IMR-90 (cell line): ENCODE results near the gene ELOVL2. TPM values are rescaled to one million over a fixed set of nuclear protein-coding genes. Genes with fewer than 3 reads are reported as not detected.

Experiments
- ATAC-seq: fragments of 200-7000 bp; cut with Tn5 transposase; 2 replicates; pipeline ENCODE4 v1.9.1; 2020; ENCODE audit warnings: low read depth, mild to moderate bottlenecking, moderate library complexity
- BruUV-seq: library from RNA; stranded (reverse); fragments of 400-500 nt; replicated peaks from 2 replicates; lab custom pipeline; 2021; lab: Mats Ljungman, UMichigan
- CTCF ChIA-PET: fragments of 300-600 bp; formaldehyde crosslinking; extraction: SDS; loops from one replicate; lab custom pipeline; 2021; ENCODE audit warnings: antibody characterized with exemption; lab: Yijun Ruan, JAX
- POLR2A ChIA-PET: fragments of 300-600 bp; sonication (Branson Sonifier 250); formaldehyde crosslinking; loops from one replicate; lab custom pipeline; 2022; ENCODE audit warnings: antibody characterized with exemption; ENCODE audit not compliant: unreplicated experiment; lab: Charles Lee
- DNase-seq: peaks from one replicate; pipeline ENCODE4 v3.0.0; 2013
- H2AFZ ChIP-seq: replicated peaks from 2 replicates; pipeline ENCODE3; 2013; ENCODE audit warnings: low read length, mild to moderate bottlenecking; ENCODE audit not compliant: poor library complexity
- H2AK5ac ChIP-seq: 2 replicates; pipeline ENCODE4 v1.6.1; 2013; ENCODE audit warnings: low read depth, low read length, inconsistent platforms
- H2AK9ac ChIP-seq: replicated peaks from 2 replicates; pipeline ENCODE3; 2013; ENCODE audit warnings: mild to moderate bottlenecking, low read depth, low read length, moderate library complexity; ENCODE audit not compliant: poor library complexity
- H2BK120ac ChIP-seq: 2 replicates; pipeline ENCODE4 v1.6.1; 2013; ENCODE audit warnings: low read depth, low read length, inconsistent platforms
- H2BK15ac ChIP-seq: 3 replicates; pipeline ENCODE4 v1.6.1; 2013; ENCODE audit warnings: low read depth, low read length, inconsistent platforms
- H2BK20ac ChIP-seq: 2 replicates; pipeline ENCODE4 v1.6.1; 2013; ENCODE audit warnings: low read depth, mild to moderate bottlenecking, inconsistent platforms, low read length, moderate library complexity
- H2BK5ac ChIP-seq: 2 replicates; pipeline ENCODE4 v1.6.1; 2013; ENCODE audit warnings: mild to moderate bottlenecking, low read depth, low read length, inconsistent platforms; ENCODE audit not compliant: poor library complexity, severe bottlenecking
- H3K14ac ChIP-seq: replicated peaks from 2 replicates; pipeline ENCODE4 v1.6.1; 2013; ENCODE audit warnings: low read depth, low read length, inconsistent platforms
- H3K18ac ChIP-seq: 2 replicates; pipeline ENCODE4 v1.6.1; 2013; ENCODE audit warnings: low read depth, low read length, control low read depth
- H3K23ac ChIP-seq: 2 replicates; pipeline ENCODE4 v1.6.1; 2013; ENCODE audit warnings: low read depth, low read length, inconsistent platforms
- H3K27ac ChIP-seq: 2 replicates; pipeline ENCODE4 v1.5.1; 2013; ENCODE audit warnings: mild to moderate bottlenecking, control low read depth, low read length; ENCODE audit not compliant: insufficient read depth
- H3K27me3 ChIP-seq: 2 replicates; pipeline ENCODE4 v1.6.1; 2013; ENCODE audit warnings: low read length; ENCODE audit not compliant: control insufficient read depth, insufficient read depth
- H3K36me3 ChIP-seq: 2 replicates; pipeline ENCODE4 v1.6.1; 2013; ENCODE audit warnings: low read length, mixed read lengths; ENCODE audit not compliant: control insufficient read depth, insufficient read depth
- H3K4ac ChIP-seq: 2 replicates; pipeline ENCODE4 v1.6.1; 2013; ENCODE audit warnings: low read depth, low read length, inconsistent platforms
- H3K4me1 ChIP-seq: 2 replicates; pipeline ENCODE4 v1.6.1; 2013; ENCODE audit warnings: low read length, mixed read lengths; ENCODE audit not compliant: control insufficient read depth, insufficient read depth
- H3K4me2 ChIP-seq: 2 replicates; pipeline ENCODE4 v1.6.1; 2013; ENCODE audit warnings: low read depth, mild to moderate bottlenecking, control low read depth, low read length, moderate library complexity
- H3K4me3 ChIP-seq: 2 replicates; pipeline ENCODE4 v1.5.1; 2013; ENCODE audit warnings: low read depth, mild to moderate bottlenecking, control low read depth, low read length, moderate library complexity; ENCODE audit not compliant: insufficient read depth
- H3K56ac ChIP-seq: 2 replicates; pipeline ENCODE4 v1.6.1; 2013; ENCODE audit warnings: low read length, inconsistent platforms; ENCODE audit not compliant: insufficient read depth; ENCODE audit errors: extremely low read depth
- H3K79me1 ChIP-seq, 2 experiments: 2 replicates each; pipeline ENCODE4 v1.6.1; 2013; ENCODE audit warnings: low read length in 2 of 2, inconsistent platforms in 1 of 2, low read depth in 1 of 2
- H3K9ac ChIP-seq: 2 replicates; pipeline ENCODE4 v1.6.1; 2013; ENCODE audit warnings: low read depth, low read length, control low read depth
- H3K9me1 ChIP-seq: 2 replicates; pipeline ENCODE4 v1.6.1; 2013; ENCODE audit warnings: low read length, inconsistent platforms; ENCODE audit not compliant: insufficient read depth
- H3K9me3 ChIP-seq: 2 replicates; pipeline ENCODE4 v1.6.1; 2013; ENCODE audit warnings: low read length; ENCODE audit not compliant: control insufficient read depth, insufficient read depth
- H4K20me1 ChIP-seq: 2 replicates; pipeline ENCODE4 v1.6.1; 2013; ENCODE audit warnings: low read length, inconsistent platforms; ENCODE audit not compliant: insufficient read depth
- H4K5ac ChIP-seq: 2 replicates; pipeline ENCODE4 v1.6.1; 2013; ENCODE audit warnings: mild to moderate bottlenecking, low read depth, low read length, control low read depth
- H4K8ac ChIP-seq, 2 experiments: 2 replicates each; pipeline ENCODE4 v1.6.1; 2013; ENCODE audit warnings: low read depth in 2 of 2, low read length in 2 of 2, control low read depth in 1 of 2, inconsistent platforms in 1 of 2
- H4K91ac ChIP-seq: 2 replicates; pipeline ENCODE4 v1.6.1; 2013; ENCODE audit warnings: low read depth, low read length, inconsistent platforms; ENCODE audit not compliant: insufficient read depth
- BHLHE40 ChIP-seq: fragments of 150-350 bp; IDR thresholded peaks from 2 replicates; pipeline ENCODE4 v1.6.1; 2016; ENCODE audit warnings: mild to moderate bottlenecking, low read depth, low read length
- CEBPB ChIP-seq: IDR thresholded peaks from 2 replicates; pipeline ENCODE4 v1.6.1; 2012; ENCODE audit warnings: low read depth, low read length, improper control_type of control experiment
- CTCF ChIP-seq: conservative IDR thresholded peaks from 2 replicates; pipeline ENCODE4 v1.5.1; 2012; ENCODE audit warnings: mild to moderate bottlenecking, low read depth, low read length, improper control_type of control experiment
- ELK1 ChIP-seq: fragments of 150-350 bp; IDR thresholded peaks from 2 replicates; pipeline ENCODE4 v1.6.1; 2016; ENCODE audit warnings: low read depth, mild to moderate bottlenecking, low read length, moderate library complexity, borderline replicate concordance
- MAFK ChIP-seq: IDR thresholded peaks from 2 replicates; pipeline ENCODE4 v1.6.1; 2012; ENCODE audit warnings: low read depth, low read length, improper control_type of control experiment
- MAZ ChIP-seq: IDR thresholded peaks from 2 replicates; pipeline ENCODE4 v1.6.1; 2012; ENCODE audit warnings: low read depth, mild to moderate bottlenecking, low read length, improper control_type of control experiment, moderate library complexity, borderline replicate concordance
- MXI1 ChIP-seq: IDR thresholded peaks from 2 replicates; pipeline ENCODE4 v1.6.1; 2012; ENCODE audit warnings: low read depth, mild to moderate bottlenecking, low read length, moderate library complexity, borderline replicate concordance
- NFE2L2 ChIP-seq: fragments of 150-350 bp; IDR thresholded peaks from 2 replicates; pipeline ENCODE4 v1.6.1; 2016; ENCODE audit warnings: low read depth, mild to moderate bottlenecking, low read length
- POLR2A ChIP-seq: IDR thresholded peaks from 2 replicates; pipeline ENCODE4 v1.6.1; 2012; ENCODE audit warnings: mild to moderate bottlenecking, low read depth, low read length
- RCOR1 ChIP-seq: IDR thresholded peaks from 2 replicates; pipeline ENCODE4 v1.6.1; 2012; ENCODE audit warnings: mild to moderate bottlenecking, low read length, improper control_type of control experiment; ENCODE audit not compliant: insufficient replicate concordance
- RFX5 ChIP-seq: IDR thresholded peaks from 2 replicates; pipeline ENCODE4 v1.8.0; 2012; ENCODE audit warnings: low read depth, mild to moderate bottlenecking, low read length, moderate library complexity
- WGBS, 2 experiments: methylation state at CpG; one replicate each; pipeline versions ENCODE4 v1.1.5 to v1.1.7; 2013; ENCODE audit warnings: missing lambda C conversion rate in 2 of 2; ENCODE audit not compliant: insufficient read length in 1 of 2; ENCODE audit errors: extremely low coverage in 2 of 2; 5-methylcytosine and 5-hydroxymethylcytosine counted together
- dilution Hi-C: fragments of 300-500 bp; cut with HindIII; formaldehyde crosslinking; loops from one replicate; pipeline ENCODE4 v1.14.3; 2018; ENCODE audit warnings: low sequenced_read_pairs; ENCODE audit not compliant: unreplicated experiment
- in situ Hi-C: fragments of 300-500 bp; cut with MboI; formaldehyde crosslinking; loops from 3 replicates; pipeline ENCODE4 v1.14.3; 2019; ENCODE audit warnings: low sequenced_read_pairs, inconsistent platforms, mixed read lengths
- intact Hi-C: fragments of 100-400 bp; cut with micrococcal nuclease; formaldehyde crosslinking; loops from 2 replicates; pipeline ENCODE4 v1.10.0; 2022
- polyA plus RNA-seq, 3 experiments: library from polyadenylated mRNA; depleted of rRNA; stranded (reverse); fragments of >200 nt; gene quantifications; 2 replicates each; pipeline ENCODE4 v1.2.3, GENCODE V29; 2012; ENCODE audit warnings: low replicate concordance in 1 of 3
- total RNA-seq: library from RNA; depleted of rRNA; stranded (reverse); fragments of >200 nt; gene quantifications from 2 replicates; pipeline ENCODE4 v1.2.3, GENCODE V29; 2012
- TF ChIP-seq, protein P1 (sequence below): fragments of 150-350 bp; IDR thresholded peaks from 2 replicates; pipeline ENCODE4 v1.6.1; 2017; ENCODE audit warnings: mild to moderate bottlenecking, antibody characterized with exemption, low read length, low read depth

ELOVL2 gene
- total and polyA plus RNA-seq, 2 of the 4 experiments (the other 2 are of a cell fraction), result 6.3 to 7.9 TPM

DNA sequence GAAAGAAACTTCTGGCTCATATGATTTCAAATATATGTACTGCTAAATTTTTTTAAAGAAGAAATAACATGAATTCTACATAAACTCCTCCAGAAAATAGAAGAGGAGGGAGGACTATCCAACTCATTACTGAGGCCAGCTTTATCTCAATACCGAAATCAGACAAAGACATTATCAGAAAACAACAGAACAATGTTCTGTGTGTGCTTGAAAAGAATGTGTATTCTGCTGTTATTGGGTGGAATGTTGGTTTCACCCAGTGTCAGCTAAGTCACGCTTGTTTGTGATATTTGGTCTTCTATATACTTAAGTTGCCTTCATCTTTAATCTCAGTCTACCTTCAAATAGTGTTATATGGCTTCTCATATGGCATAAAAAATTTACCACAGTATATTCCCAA lies 18.6 kb upstream of the ELOVL2 start:
- H3K27me3 ChIP-seq, result peaks cover 6% of the 10 kb centered on the region
- TF ChIP-seq RFX5 (no peak), ELK1 (no peak), NFE2L2 (no peak), CEBPB (no peak), MAFK (no peak), MXI1 (no peak), RCOR1 (no peak), POLR2A (no peak), CTCF (no peak), MAZ (no peak), BHLHE40 (no peak)
- TF ChIP-seq, protein P1, sequence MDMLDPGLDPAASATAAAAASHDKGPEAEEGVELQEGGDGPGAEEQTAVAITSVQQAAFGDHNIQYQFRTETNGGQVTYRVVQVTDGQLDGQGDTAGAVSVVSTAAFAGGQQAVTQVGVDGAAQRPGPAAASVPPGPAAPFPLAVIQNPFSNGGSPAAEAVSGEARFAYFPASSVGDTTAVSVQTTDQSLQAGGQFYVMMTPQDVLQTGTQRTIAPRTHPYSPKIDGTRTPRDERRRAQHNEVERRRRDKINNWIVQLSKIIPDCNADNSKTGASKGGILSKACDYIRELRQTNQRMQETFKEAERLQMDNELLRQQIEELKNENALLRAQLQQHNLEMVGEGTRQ, result no peak
- 0 out of 2 replicates have a peak, but pooled peaks cover 3% of the 10 kb centered on the region for H3K9me3 ChIP-seq
- no peak overlapping the region for H2AFZ ChIP-seq
- no peak overlapping the region for H3K14ac ChIP-seq
- no peak overlapping the region for H3K56ac ChIP-seq
- no peak overlapping the region for H3K23ac ChIP-seq
- H3K9ac ChIP-seq, result no peak overlapping the region
- no peak overlapping the region for H2BK5ac ChIP-seq
- H4K20me1 ChIP-seq, result no peaks in the 10 kb centered on the region
- no peak overlapping the region for H2AK9ac ChIP-seq
- H2BK20ac ChIP-seq, result no peak overlapping the region
- DNase-seq (no peak), ATAC-seq (no peak)
- no peaks in the 10 kb centered on the region for H3K9me1 ChIP-seq
- no peak overlapping the region for H2BK15ac ChIP-seq
- WGBS, 2 experiments, result no CpG with 5 or more reads among the region's 2 CpGs
- no peak overlapping the region for H4K5ac ChIP-seq
- BruUV-seq, result no TSS peak
- H3K4me3 ChIP-seq, result no peak overlapping the region
- H3K18ac ChIP-seq, result no peak overlapping the region
- H3K4me1 ChIP-seq, result no peaks in the 10 kb centered on the region
- CTCF ChIA-PET, result interaction anchor here (0.6 to 1.9 kb wide), 4 partner anchors 10 to 152 kb away, joined by 3 to 5 read pairs (median 4); no protein-coding TSS in a partner anchor
- no peak overlapping the region for H4K91ac ChIP-seq
- no peak overlapping the region for H3K4ac ChIP-seq
- POLR2A ChIA-PET, result no interaction called here
- H3K4me2 ChIP-seq, result no peak overlapping the region
- dilution Hi-C loops, result no loop called here
- H2BK120ac ChIP-seq, result no peak overlapping the region
- H2AK5ac ChIP-seq, result no peak overlapping the region
- H3K36me3 ChIP-seq, result no peaks in the 10 kb centered on the region
- H4K8ac ChIP-seq, result no peak overlapping the region
- intact Hi-C loops, result no loop called here
- H3K79me1 ChIP-seq, result no peaks in the 10 kb centered on the region
- no peak overlapping the region for H3K27ac ChIP-seq
- in situ Hi-C loops, result loop anchor here (25.0 kb wide), 1 partner anchor 575 kb away; no protein-coding TSS in a partner anchor
